Activated CD8-positive, alpha-beta memory T cell treated with anti-CD3 and anti-CD28 coated beads for 24 hours (primary cell): ENCODE measurements around the gene STK24.

Source experiments
- DNase-seq: peaks from one replicate; pipeline ENCODE4 v3.0.0-alpha.2; 2020

STK24 gene

GRCh38 chr13:98528663-98529064 is 48.2 kb downstream of the STK24 start:
- no peak for DNase-seq

GRCh38 chr13:98527526-98527925 is 49.4 kb downstream of the STK24 start:
- DNase-seq, result no peak

DNA sequence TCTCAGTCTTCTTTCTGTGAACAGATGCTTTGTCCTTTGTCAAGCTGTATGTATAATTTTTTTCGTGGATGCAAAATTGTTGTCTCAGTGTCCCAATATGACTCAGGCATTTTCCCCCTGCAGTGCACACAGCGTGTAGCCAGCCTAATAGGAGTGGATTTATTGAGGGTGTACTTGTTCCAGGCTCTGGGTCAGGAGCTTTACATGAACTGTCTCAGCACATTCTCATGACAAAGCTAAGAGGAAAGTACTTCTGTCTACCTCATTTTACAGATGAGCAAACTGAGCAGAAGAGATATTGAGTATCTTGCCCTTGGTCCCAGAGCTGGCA is 50.8 kb downstream of the STK24 start:
- no peak for DNase-seq

DNA sequence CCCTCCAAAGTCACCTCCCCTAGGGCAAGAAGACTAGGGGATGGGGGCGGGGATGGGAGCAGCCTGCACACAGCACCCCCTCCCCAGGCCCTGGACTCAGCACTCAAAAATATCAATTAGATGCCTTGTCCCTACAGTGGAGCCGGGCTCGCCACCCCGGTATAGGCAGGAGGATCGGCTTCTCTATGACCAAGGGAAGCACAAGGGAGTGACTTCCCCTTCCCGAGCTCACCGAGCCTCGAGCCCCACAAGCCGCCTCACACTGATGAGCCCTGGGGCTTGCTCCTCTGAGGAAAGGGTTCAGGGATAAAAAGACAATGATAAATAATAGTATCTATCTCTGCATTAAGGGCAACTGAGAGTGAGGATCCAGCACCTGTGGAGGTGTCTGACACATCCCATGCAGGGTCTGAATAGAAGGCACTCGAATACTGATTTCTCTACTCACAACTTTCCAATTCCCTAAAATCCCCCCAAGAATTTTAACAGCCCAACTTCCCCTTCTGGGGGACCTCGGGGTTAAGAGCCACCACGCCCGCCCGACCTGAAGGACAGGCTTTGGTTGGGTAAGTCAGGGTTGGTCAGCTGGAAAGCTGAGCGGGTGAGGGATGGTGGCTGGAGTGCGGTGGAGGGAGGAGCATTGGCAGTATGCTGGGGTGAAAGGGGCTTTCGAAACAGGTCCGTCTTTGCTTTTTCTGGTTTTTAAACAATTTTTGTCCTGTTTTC is 51.3 kb downstream of the STK24 start:
- peak; percentile 21 for DNase-seq

DNA sequence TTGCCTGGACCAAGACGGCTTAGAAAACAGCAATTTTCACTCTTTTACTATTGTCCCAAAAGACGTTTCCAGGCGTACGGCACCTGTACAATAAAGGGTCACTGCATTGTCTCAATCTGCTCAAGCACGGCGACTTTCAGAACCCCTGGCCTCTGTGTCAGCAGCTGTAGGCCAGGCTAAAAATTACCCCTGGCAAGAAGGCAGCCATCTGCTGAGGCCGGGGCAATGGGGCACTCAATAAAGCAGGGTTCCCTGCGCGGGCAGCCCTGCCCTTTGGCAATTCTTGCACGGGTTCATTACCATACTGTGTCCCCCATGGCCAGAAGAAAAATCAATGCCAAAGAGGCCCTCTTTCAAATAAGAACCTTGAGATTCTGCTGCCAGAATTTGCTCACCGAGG is 52.1 kb downstream of the STK24 start:
- peak; percentile 47 for DNase-seq

- no peak for DNase-seq
Observed at GRCh38 chr13:98524391-98524790, 52.5 kb downstream of the STK24 start.

DNA sequence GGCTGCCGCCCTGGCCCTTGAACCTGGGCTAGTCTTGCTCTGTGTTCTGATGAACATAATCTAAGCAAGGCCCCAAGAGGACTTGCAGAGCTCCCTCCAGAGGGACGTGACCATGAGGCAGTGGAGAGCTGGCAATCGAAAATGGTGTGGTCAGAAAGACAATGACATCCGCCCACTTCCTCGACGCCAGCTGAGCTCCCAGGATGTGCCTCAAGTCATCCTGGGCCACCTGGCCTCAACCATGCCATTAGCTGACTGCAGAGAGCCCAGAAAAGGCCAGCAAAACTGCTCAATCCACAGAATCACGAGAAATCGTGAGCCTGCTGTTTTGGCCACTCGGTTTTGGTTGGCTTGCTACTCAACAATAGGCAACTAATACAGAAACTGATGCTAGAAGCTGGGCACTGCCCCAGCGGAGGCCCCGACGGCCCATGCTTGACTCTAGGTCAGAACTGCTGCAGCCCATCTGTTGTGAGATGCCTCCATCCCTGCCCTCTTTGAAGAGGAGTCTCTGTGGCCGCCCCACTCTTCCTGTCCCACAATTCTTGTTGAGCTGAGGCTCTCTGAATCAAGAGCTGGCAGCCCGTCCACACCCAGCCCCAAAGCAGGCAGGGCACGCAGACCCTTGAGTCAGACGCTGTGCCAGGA is 53.3 kb downstream of the STK24 start:
- no peak for DNase-seq

DNA sequence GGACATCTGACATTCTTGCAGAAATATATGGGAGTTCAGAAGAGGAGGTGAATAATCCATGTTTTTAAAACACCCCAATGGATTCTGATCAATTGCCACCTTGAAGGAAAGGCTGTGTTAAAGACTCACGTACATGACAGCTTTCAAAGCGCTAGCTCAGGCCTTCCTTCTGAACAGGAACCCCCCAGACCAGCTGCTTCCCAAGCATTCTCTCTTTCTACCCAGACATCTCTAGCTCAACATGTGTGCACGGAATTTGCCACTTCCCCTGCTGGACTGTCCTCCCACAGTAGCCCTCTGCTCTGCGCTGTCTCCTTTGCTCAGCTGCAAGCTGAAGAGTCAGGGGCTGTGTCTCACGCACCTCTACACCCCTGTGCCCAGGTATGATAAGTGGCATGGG is 54.5 kb downstream of the STK24 start:
- DNase-seq, result no peak

- peak; percentile 47 for DNase-seq
Observed at GRCh38 chr13:98521461-98522247, 55.3 kb downstream of the STK24 start.

GRCh38 chr13:98520674-98521449 is 56.0 kb downstream of the STK24 start:
- peak; percentile 47 for DNase-seq

DNA sequence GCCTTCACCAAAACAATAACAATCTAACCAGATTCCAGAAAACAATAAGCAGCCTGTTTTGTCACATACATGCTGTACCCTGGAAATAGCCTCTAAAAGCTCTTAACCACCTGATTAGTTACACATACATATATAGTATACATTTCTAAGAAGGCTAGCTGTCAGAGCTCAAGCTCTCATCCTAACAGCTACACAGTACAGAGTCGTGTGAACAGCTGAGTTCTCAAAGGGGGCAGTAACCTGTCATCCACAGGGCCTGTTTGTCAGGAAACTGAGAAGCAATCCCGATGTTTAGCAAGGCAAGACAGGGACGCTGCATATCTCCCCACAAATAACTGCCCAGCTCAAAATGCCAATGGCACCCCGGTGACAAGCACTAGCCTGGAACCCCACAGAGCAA is 56.9 kb downstream of the STK24 start:
- DNase-seq, result peak; percentile 38

DNA sequence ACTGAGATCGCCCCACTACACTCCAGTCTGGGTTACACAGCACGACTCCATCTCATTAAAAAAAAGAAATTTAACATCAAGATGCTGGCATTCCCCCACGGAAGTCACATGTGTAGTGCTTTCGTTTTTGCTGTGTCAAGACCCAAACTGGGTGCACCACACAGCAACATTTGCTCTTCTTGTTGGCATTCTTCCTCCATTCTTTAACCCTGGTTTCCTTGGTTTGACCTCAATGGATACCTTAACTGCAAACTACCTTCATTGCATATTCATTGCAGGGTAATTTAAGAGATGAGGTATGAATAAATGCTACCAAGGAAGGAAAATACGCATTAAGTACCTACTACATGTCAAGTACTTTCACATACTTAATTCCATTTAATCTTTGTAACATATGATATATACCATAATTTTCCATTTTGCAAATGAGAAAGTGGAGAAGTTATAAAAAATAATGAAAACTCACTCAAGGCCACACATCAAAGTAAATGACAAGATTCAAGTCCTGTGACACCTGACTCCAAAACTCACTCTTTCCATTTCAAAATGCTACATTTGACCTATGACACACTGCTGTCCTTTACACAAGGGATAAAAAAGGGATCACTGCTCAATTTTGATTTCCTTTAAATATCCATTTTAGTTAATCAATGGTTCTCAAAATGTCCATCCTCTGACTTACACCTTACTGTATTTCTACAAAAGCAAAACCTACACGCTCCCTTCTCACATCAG is 59.2 kb downstream of the STK24 start:
- no peak for DNase-seq

DNA sequence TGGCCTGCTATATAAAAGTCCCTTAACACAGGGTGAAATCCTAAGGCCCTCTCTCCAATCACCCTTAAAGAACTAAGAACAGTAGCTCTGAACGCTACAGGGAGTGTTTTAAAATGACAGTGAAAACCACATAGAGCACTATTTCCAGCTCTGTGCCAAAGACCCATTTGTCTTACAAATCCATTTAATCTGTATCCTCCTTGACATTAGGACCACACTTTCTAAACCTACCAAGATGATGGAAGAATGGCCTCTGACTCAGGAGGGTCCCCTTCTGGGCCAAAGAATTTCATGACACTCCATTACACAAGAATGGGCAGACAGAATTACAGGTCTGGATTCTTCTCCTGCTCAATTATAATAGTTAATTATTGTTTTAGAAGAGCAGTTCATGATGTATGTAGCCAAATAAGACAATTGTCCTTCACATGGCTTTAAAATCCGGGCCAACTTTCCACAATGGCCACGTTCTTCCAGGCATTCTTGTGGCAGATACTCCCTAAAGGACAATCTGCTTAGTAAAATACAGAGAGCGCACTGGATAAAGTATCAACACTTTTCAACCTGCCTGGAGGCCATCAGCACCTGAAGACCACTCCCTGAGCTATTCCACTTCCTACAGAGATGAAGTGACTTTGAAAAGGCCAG is 61.0 kb downstream of the STK24 start:
- DNase-seq, result no peak

DNA sequence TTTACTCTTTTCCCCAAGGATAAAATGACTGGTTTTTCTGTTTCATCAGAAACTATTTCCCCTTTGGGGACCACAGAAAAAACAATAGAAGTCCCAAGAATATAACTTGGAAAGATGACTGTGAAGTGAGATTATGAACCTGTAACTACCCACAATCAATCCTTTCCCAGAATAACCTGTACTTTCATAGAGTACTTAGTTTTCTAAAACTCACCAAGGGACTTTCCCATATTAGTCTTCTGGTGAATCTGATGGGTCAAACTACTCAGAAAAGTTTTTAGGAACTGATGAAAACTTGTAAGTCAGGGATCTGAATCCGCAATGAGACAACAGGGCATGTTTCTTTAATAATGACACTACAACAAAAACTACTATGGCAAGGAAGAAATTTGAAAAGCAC is 62.6 kb downstream of the STK24 start:
- DNase-seq, result no peak

DNA sequence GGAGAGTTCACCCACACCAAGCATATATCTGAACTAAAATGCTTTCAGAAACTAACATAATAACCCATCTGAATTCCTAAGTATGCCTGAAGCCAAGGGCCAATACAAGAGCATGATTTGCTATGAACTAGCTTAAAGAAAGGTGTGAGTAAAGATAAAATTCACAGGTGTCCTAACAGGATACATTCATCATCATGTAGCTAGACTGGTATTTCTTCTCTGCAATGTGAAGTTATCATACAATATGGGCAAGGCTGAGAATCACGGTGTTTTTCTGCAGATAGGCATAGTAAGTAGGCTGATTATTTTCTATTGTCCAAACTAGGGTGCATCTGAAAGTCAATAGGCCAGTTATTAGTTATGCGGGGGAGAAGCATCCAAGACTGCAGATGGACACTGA is 63.1 kb downstream of the STK24 start:
- DNase-seq, result peak; percentile 50

- peak; percentile 55 for DNase-seq
Observed at GRCh38 chr13:98512774-98513665, 63.9 kb downstream of the STK24 start.

GRCh38 chr13:98511435-98511834 is 65.5 kb downstream of the STK24 start:
- DNase-seq, result no peak

DNA sequence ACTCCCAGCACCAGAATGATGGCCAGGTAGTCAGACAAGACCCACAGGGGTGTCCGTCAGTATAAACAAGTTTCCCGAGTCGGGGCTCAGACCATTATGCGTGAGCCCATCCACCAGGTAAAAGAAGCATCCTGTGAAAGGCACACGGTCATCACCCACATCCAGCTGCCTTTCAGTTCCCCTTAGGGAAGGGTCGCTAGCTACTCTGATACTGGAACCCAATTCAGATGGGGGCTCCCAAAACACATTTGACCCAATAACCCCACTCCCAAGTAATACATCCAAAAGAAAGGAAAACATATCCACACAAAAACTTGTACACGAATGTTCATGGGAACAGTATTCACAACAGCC is 66.8 kb downstream of the STK24 start:
- peak; percentile 48 for DNase-seq

DNA sequence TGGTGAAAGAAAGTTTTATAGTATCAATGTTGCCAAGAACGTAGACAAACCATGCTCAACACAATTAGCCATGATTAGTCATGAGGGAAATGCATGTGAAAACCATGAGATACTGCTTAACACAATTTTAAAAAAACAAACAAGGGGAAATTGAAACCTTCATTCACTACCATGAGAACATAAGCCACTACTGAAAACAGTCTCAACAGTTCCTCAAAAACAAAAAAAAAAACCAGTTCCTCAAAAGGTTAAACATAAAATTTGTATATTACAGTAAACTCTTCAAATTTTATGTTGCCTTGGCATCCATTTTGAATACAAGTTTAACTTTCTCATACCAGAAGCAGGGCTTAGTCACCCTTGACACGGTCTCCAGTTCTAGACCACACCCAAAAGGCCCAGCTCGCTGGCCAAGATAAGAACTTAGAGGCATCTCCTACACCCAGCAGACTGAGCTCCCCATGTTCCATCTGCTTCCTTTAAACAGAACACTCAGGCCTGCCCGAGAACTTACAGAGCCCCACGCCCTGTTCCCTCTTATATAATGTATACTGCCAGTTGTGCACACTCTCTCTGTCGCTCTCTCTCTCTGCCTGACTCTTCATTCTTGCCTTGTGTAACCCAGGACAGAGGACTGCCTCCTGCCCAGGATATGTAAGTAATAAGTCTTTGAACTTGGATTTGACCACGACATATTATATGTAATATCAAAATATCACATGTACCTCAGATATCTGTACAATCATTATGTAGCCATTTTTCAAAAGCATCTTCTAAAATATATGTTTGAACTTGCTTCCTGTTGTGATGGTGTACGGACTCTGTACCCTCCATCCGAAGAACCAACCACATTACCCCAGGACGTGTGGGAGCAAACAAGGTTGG is 67.4 kb downstream of the STK24 start:
- DNase-seq, result peak; percentile 59

- DNase-seq, result no peak
Observed at GRCh38 chr13:98508685-98509084, 68.2 kb downstream of the STK24 start.
